HCT116 (cell line): ENCODE data around the gene TMEM52. TPM values are rescaled to one million over a fixed set of nuclear protein-coding genes. Genes with fewer than 3 reads are reported as not detected.

ENCODE experiments used
- ATAC-seq: fragments of 200-7000 bp; cut with Tn5 transposase; 2 replicates; pipeline ENCODE4 v1.9.1; 2020; ENCODE audit warnings: mild to moderate bottlenecking, moderate library complexity
- BruUV-seq: library from RNA; stranded (reverse); fragments of 400-500 nt; replicated peaks from 2 replicates; lab custom pipeline; 2021; lab: Mats Ljungman, UMichigan
- CTCF ChIA-PET: fragments of 300-600 bp; sonication (Branson Sonifier 250); formaldehyde crosslinking; loops from one replicate; lab custom pipeline; 2021; ENCODE audit warnings: antibody characterized with exemption; lab: Charles Lee
- POLR2A ChIA-PET: fragments of 300-600, 350-600 bp; sonication (Branson Sonifier 250); formaldehyde crosslinking; loops from one replicate; lab custom pipeline; 2021; ENCODE audit warnings: antibody characterized with exemption; lab: Charles Lee
- RAD21 ChIA-PET, 2 experiments: fragments of 300-600 bp; sonication (Branson Sonifier 250); formaldehyde crosslinking; loops; one replicate each; lab custom pipeline; 2023; ENCODE audit warnings: low total read pairs in 2 of 2; ENCODE audit not compliant: uncharacterized antibody in 2 of 2, unreplicated experiment in 2 of 2, low non-redundant PET in 1 of 2; lab: Charles Lee
- DNase-seq: peaks from one replicate; pipeline ENCODE4 v3.0.0-alpha.2; 2010; ENCODE audit warnings: low read depth, low spot score
- H2AFZ ChIP-seq: fragments of 200-600 bp; shearing (Covaris generic), sonication (generic); 2 replicates; pipeline ENCODE4 v1.6.1; 2017; ENCODE audit warnings: low read depth, mixed run types, mixed read lengths, antibody characterized with exemption, low read length; ENCODE audit not compliant: poor library complexity, severe bottlenecking
- H3K27ac ChIP-seq: 2 replicates; pipeline ENCODE4 v1.5.1; 2012; ENCODE audit warnings: low read depth, low read length
- H3K27me3 ChIP-seq: fragments of 200-600 bp; sonication (generic); 2 replicates; pipeline ENCODE4 v1.6.1; 2016; ENCODE audit warnings: mixed run types, low read length, mixed read lengths; ENCODE audit not compliant: insufficient read depth
- H3K36me3 ChIP-seq, 2 experiments: fragments of 200-500 bp in 1 of 2; fragments of 200-600 bp in 1 of 2; sonication (Bioruptor generic) in 1 of 2; sonication (generic) in 1 of 2; 2 replicates each; pipeline versions ENCODE4 v1.5.1 to v1.6.1; 2014 to 2016; ENCODE audit warnings: low read length in 2 of 2, inconsistent platforms in 1 of 2, mixed read lengths in 1 of 2, mixed run types in 1 of 2; ENCODE audit not compliant: insufficient read depth in 2 of 2, control insufficient read depth in 1 of 2
- H3K4me1 ChIP-seq, 2 experiments: fragments of 200-600 bp in 1 of 2; sonication (generic) in 1 of 2; 2 replicates each; pipeline versions ENCODE4 v1.5.1 to v1.6.1; 2012 to 2017; ENCODE audit warnings: low read length in 2 of 2, inconsistent platforms in 1 of 2, mild to moderate bottlenecking in 1 of 2, mixed read lengths in 1 of 2, mixed run types in 1 of 2, moderate library complexity in 1 of 2; ENCODE audit not compliant: insufficient read depth in 2 of 2, control insufficient read depth in 1 of 2
- H3K4me2 ChIP-seq: fragments of 200-600 bp; sonication (generic); 2 replicates; pipeline ENCODE4 v1.6.1; 2017; ENCODE audit warnings: mixed run types, low read length, mixed read lengths
- H3K4me3 ChIP-seq, 2 experiments: fragments of 200-600 bp in 1 of 2; sonication (generic) in 1 of 2; replicated peaks in 1 of 2; 2 replicates each; pipeline ENCODE4 v1.5.1; 2011 to 2016; ENCODE audit warnings: low read length in 2 of 2, control low read depth in 1 of 2, low read depth in 1 of 2, mild to moderate bottlenecking in 1 of 2, mixed read lengths in 1 of 2, mixed run types in 1 of 2
- H3K79me2 ChIP-seq: fragments of 200-600 bp; sonication (generic); 2 replicates; pipeline ENCODE4 v1.6.1; 2017; ENCODE audit warnings: mild to moderate bottlenecking, mixed run types, low read length, moderate library complexity, mixed read lengths; ENCODE audit not compliant: insufficient read depth
- H3K9ac ChIP-seq: fragments of 200-600 bp; sonication (generic); 2 replicates; pipeline ENCODE4 v1.6.1; 2016; ENCODE audit warnings: low read length, mixed read lengths
- H3K9me2 ChIP-seq: fragments of 200-600 bp; sonication (generic), shearing (Covaris generic); 2 replicates; pipeline ENCODE4 v1.6.1; 2017; ENCODE audit warnings: mixed run types, mild to moderate bottlenecking, moderate library complexity; ENCODE audit not compliant: insufficient read depth
- H3K9me3 ChIP-seq, 2 experiments: fragments of 200-500 bp in 1 of 2; fragments of 200-600 bp in 1 of 2; sonication (Bioruptor generic) in 1 of 2; sonication (generic) in 1 of 2; 2 replicates each; pipeline ENCODE4 v1.6.1; 2014 to 2017; ENCODE audit warnings: low read length in 2 of 2, mixed read lengths in 2 of 2, inconsistent platforms in 1 of 2, low read depth in 1 of 2, mild to moderate bottlenecking in 1 of 2, mixed run types in 1 of 2, moderate library complexity in 1 of 2; ENCODE audit not compliant: control insufficient read depth in 1 of 2, insufficient read depth in 1 of 2
- H4K20me1 ChIP-seq: fragments of 200-600 bp; sonication (generic), shearing (Covaris generic); 2 replicates; pipeline ENCODE4 v1.6.1; 2017; ENCODE audit warnings: mixed run types, mild to moderate bottlenecking, moderate library complexity; ENCODE audit not compliant: insufficient read depth
- CBX3 ChIP-seq: IDR thresholded peaks from 2 replicates; pipeline ENCODE4 v1.6.1; 2012; ENCODE audit warnings: low read depth
- CEBPB ChIP-seq: IDR thresholded peaks from 2 replicates; pipeline ENCODE4 v1.6.1; 2012; ENCODE audit warnings: low read depth
- CTCF ChIP-seq, 3 experiments: fragments of 200-600 bp in 1 of 3; sonication (generic) in 1 of 3; IDR thresholded peaks in 2 of 3; conservative IDR thresholded peaks in 1 of 3; 2 replicates each; pipeline ENCODE4 v1.5.1; 2012 to 2017; ENCODE audit warnings: low read depth in 2 of 3, low read length in 2 of 3, antibody characterized with exemption in 1 of 3, borderline replicate concordance in 1 of 3, control low read depth in 1 of 3, mild to moderate bottlenecking in 1 of 3, mixed read lengths in 1 of 3, mixed run types in 1 of 3, moderate library complexity in 1 of 3; ENCODE audit not compliant: insufficient read depth in 1 of 3
- EGR1 ChIP-seq: IDR thresholded peaks from 2 replicates; pipeline ENCODE4 v1.6.1; 2012; ENCODE audit warnings: low read depth
- ELF1 ChIP-seq: IDR thresholded peaks from 2 replicates; pipeline ENCODE4 v1.6.1; 2012; ENCODE audit warnings: low read depth, borderline replicate concordance
- EZH2phosphoT487 ChIP-seq: fragments of 200-600 bp; IDR thresholded peaks from 2 replicates; pipeline ENCODE4 v1.6.1; 2018; ENCODE audit warnings: antibody characterized with exemption, borderline replicate concordance
- FOSL1 ChIP-seq: IDR thresholded peaks from 2 replicates; pipeline ENCODE4 v1.6.1; 2012; ENCODE audit warnings: low read depth
- POLR2A ChIP-seq: IDR thresholded peaks from 2 replicates; pipeline ENCODE4 v1.7.0; 2011; ENCODE audit warnings: borderline replicate concordance; ENCODE audit not compliant: insufficient read depth, insufficient read length; ENCODE audit errors: extremely low read depth
- TCF7L2 ChIP-seq: IDR thresholded peaks from 2 replicates; pipeline ENCODE4 v1.7.0; 2011; ENCODE audit warnings: borderline replicate concordance, inconsistent platforms; ENCODE audit not compliant: insufficient read depth, insufficient read length; ENCODE audit errors: extremely low read depth
- ZFX ChIP-seq: fragments of 450-650 bp; IDR thresholded peaks from 2 replicates; pipeline ENCODE4 v1.6.1; 2017
- ZNF274 ChIP-seq: fragments of 200-500 bp; sonication (Bioruptor generic); IDR thresholded peaks from 2 replicates; pipeline ENCODE4 v1.6.1; 2014; ENCODE audit warnings: mild to moderate bottlenecking, low read depth, low read length, inconsistent platforms
- intact Hi-C: fragments of 100-400 bp; cut with micrococcal nuclease; formaldehyde crosslinking; loops from 2 replicates; pipeline ENCODE4 v1.10.0; 2022
- total RNA-seq: library from RNA; stranded (reverse); gene quantifications from one replicate; pipeline ENCODE4 v1.2.1, GENCODE V29; 2021; ENCODE audit not compliant: unreplicated experiment
- TF ChIP-seq, protein P1 (sequence below): IDR thresholded peaks from 2 replicates; pipeline ENCODE4 v1.6.1; 2012

Gene TMEM52
- total RNA-seq, 1 experiment from 2014 or later, result 27.5 TPM

DNA sequence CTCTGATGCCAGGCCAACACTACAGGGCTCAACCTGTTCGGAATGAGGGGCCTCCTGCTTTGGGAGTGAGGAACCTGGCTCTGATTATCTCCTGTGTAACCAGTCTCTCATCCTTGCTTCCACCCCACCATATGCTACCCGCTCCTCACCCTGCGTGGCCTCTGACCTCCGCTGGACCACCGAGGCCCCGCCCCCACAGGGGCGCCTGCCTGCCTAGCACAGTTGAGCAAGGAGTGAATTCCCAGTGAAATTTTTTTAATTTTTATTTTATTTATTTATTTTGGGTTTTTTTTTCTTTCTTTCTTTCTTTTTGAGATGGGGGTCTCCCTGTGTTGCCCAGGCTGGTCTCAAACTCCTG lies 26.3 kb downstream of the TMEM52 start:
- Histone ChIP-seq H4K20me1 (peaks cover 14% of the 10 kb centered on the region; the same call in 1 of the 2 replicates), H3K27ac (peak overlapping the region; percentile 60; the same call in 1 of the 2 replicates), H3K4me2 (peak overlapping the region; percentile 84), H3K9me3 (no peaks in the 10 kb centered on the region), H3K9me2 (no peaks in the 10 kb centered on the region), H3K27me3 (no peaks in the 10 kb centered on the region), H3K4me1 (peaks cover 43 to 66% of the 10 kb centered on the region in 2 experiments), H3K9ac (no peak overlapping the region), H2AFZ (no peak overlapping the region), H3K36me3 (no peaks in the 10 kb centered on the region; a peak in 1 of 4 replicates), H3K79me2 (peaks cover 25% of the 10 kb centered on the region), H3K4me3 (peak overlapping the region in 1 of 2 experiments; percentile 68; a peak in 3 of 4 replicates)
- ChIA-PET POLR2A (no interaction called here), CTCF (interaction anchor here (1.3 kb wide), 1 partner anchor 16 kb away, joined by 4 read pairs; no protein-coding TSS in a partner anchor), RAD21 (no interaction called here)
- DNase-seq (no peak), ATAC-seq (no peak)
- no TSS peak for BruUV-seq
- TF ChIP-seq POLR2A (no peak), CEBPB (no peak), ELF1 (no peak), FOSL1 (no peak), EZH2phosphoT487 (no peak), CTCF (IDR thresholded peaks at IDR 0.05 in 2 of 3, conservative IDR thresholded peaks at IDR 0.05 in 1 of 3; ENCODE audit: borderline replicate concordance in 1 of 3, insufficient read depth in 1 of 3, low read depth in 2 of 3, low read length in 2 of 3) (no peak), ZNF274 (no peak), ZFX (no peak), EGR1 (no peak), CBX3 (no peak), TCF7L2 (no peak)
- TF ChIP-seq, protein P1, sequence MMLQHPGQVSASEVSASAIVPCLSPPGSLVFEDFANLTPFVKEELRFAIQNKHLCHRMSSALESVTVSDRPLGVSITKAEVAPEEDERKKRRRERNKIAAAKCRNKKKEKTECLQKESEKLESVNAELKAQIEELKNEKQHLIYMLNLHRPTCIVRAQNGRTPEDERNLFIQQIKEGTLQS, result no peak
- intact Hi-C loops, result no loop called here
